OCI-LY1 (cell line): ENCODE measurements around the gene HTR2A.

Experiments
- H2AFZ ChIP-seq: fragments of 200-600 bp; sonication (generic), shearing (Covaris generic); 2 replicates; pipeline ENCODE4 v1.6.0; 2014; ENCODE audit warnings: antibody characterized with exemption, mild to moderate bottlenecking, low read length
- H3F3A ChIP-seq: fragments of 200-600 bp; sonication (generic), shearing (Covaris generic); 2 replicates; pipeline ENCODE4 v1.6.0; 2014; ENCODE audit warnings: mild to moderate bottlenecking, antibody characterized with exemption, low read length, moderate library complexity; ENCODE audit not compliant: insufficient read depth
- H3K27ac ChIP-seq: fragments of 200-600 bp; sonication (generic); 2 replicates; pipeline ENCODE4 v1.5.1; 2014; ENCODE audit warnings: low read length, mixed run types, mild to moderate bottlenecking, low read depth; ENCODE audit not compliant: poor library complexity, severe bottlenecking
- H3K27me3 ChIP-seq: fragments of 200-600 bp; sonication (generic); 2 replicates; pipeline ENCODE4 v1.6.0; 2014; ENCODE audit warnings: antibody characterized with exemption, mild to moderate bottlenecking, low read length, moderate library complexity; ENCODE audit not compliant: insufficient read depth
- H3K36me3 ChIP-seq: fragments of 200-600 bp; sonication (generic); 2 replicates; pipeline ENCODE4 v1.6.1; 2014; ENCODE audit warnings: mild to moderate bottlenecking, antibody characterized with exemption, low read length, moderate library complexity, mixed read lengths; ENCODE audit not compliant: insufficient read depth
- H3K4me1 ChIP-seq: fragments of 200-600 bp; sonication (generic); 2 replicates; pipeline ENCODE4 v1.5.1; 2014; ENCODE audit warnings: mild to moderate bottlenecking, low read length, moderate library complexity; ENCODE audit not compliant: insufficient read depth, severe bottlenecking
- H3K4me2 ChIP-seq: fragments of 200-600 bp; sonication (generic), shearing (Covaris generic); 2 replicates; pipeline ENCODE4 v1.6.1; 2014; ENCODE audit warnings: low read length
- H3K4me3 ChIP-seq: fragments of 200-600 bp; sonication (generic); 2 replicates; pipeline ENCODE4 v1.5.1; 2014; ENCODE audit warnings: low read length, low read depth, mild to moderate bottlenecking, mixed read lengths; ENCODE audit not compliant: poor library complexity, severe bottlenecking
- H3K79me2 ChIP-seq: fragments of 200-600 bp; shearing (Covaris generic); 2 replicates; pipeline ENCODE4 v1.6.1; 2016; ENCODE audit warnings: mixed run types, low read length, mixed read lengths; ENCODE audit not compliant: insufficient read depth
- H3K9ac ChIP-seq: fragments of 200-600 bp; sonication (generic), shearing (Covaris generic); 2 replicates; pipeline ENCODE4 v1.6.1; 2014; ENCODE audit warnings: mild to moderate bottlenecking, low read length, mixed read lengths
- H3K9me2 ChIP-seq: fragments of 200-600 bp; sonication (generic), shearing (Covaris generic); 2 replicates; pipeline ENCODE4 v1.6.1; 2014; ENCODE audit warnings: low read depth, mild to moderate bottlenecking, low read length, mixed read lengths
- H3K9me3 ChIP-seq: fragments of 200-600 bp; shearing (Covaris generic); 2 replicates; pipeline ENCODE4 v1.6.1; 2014; ENCODE audit warnings: low read length, mixed read lengths
- H4K20me1 ChIP-seq: fragments of 200-600 bp; sonication (generic), shearing (Covaris generic); 2 replicates; pipeline ENCODE4 v1.6.0; 2016; ENCODE audit warnings: mild to moderate bottlenecking, low read length; ENCODE audit not compliant: insufficient read depth
- CTCF ChIP-seq: fragments of 200-600 bp; sonication (generic), shearing (Covaris generic); IDR thresholded peaks from 2 replicates; pipeline ENCODE4 v1.5.1; 2017; ENCODE audit warnings: mild to moderate bottlenecking, antibody characterized with exemption, low read length, moderate library complexity, mixed read lengths
- EZH2 ChIP-seq: fragments of 200-600 bp; sonication (generic), shearing (Covaris generic); IDR thresholded peaks from 2 replicates; pipeline ENCODE4 v1.8.0; 2017; ENCODE audit warnings: borderline replicate concordance, mixed run types, mild to moderate bottlenecking, antibody characterized with exemption, low read length, moderate library complexity, mixed read lengths

The HTR2A gene

GRCh38 chr13:46885018-46885417 is 11.8 kb downstream of the HTR2A start:
- Histone ChIP-seq H3F3A (no peaks in the 10 kb centered on the region), H3K27me3 (no peaks in the 10 kb centered on the region), H3K79me2 (no peaks in the 10 kb centered on the region), H3K4me2 (no peak overlapping the region), H3K4me1 (no peaks in the 10 kb centered on the region), H3K27ac (no peak overlapping the region), H3K9me2 (no peaks in the 10 kb centered on the region), H3K9ac (no peak overlapping the region), H4K20me1 (no peaks in the 10 kb centered on the region), H3K9me3 (no peaks in the 10 kb centered on the region), H3K36me3 (no peaks in the 10 kb centered on the region), H3K4me3 (no peak overlapping the region), H2AFZ (no peak overlapping the region)
- TF ChIP-seq EZH2 (no peak), CTCF (no peak)

- Histone ChIP-seq H3K9ac (no peak overlapping the region), H2AFZ (no peak overlapping the region), H3K4me2 (no peak overlapping the region), H3F3A (no peaks in the 10 kb centered on the region), H3K27ac (no peak overlapping the region), H3K9me3 (no peaks in the 10 kb centered on the region), H3K79me2 (no peaks in the 10 kb centered on the region), H3K4me1 (no peaks in the 10 kb centered on the region), H3K4me3 (no peak overlapping the region), H3K36me3 (no peaks in the 10 kb centered on the region), H4K20me1 (no peaks in the 10 kb centered on the region), H3K27me3 (no peaks in the 10 kb centered on the region), H3K9me2 (no peaks in the 10 kb centered on the region)
- TF ChIP-seq CTCF (no peak), EZH2 (no peak)
Observed at GRCh38 chr13:46884531-46884930, 12.3 kb downstream of the HTR2A start.

GRCh38 chr13:46881621-46882020 is 15.2 kb downstream of the HTR2A start:
- TF ChIP-seq EZH2 (no peak), CTCF (no peak)
- H3K27me3 ChIP-seq, result no peaks in the 10 kb centered on the region
- H3K79me2 ChIP-seq, result no peaks in the 10 kb centered on the region
- no peak overlapping the region for H3K9ac ChIP-seq
- no peaks in the 10 kb centered on the region for H3F3A ChIP-seq
- H3K4me3 ChIP-seq, result no peak overlapping the region
- H2AFZ ChIP-seq, result no peak overlapping the region
- no peak overlapping the region for H3K27ac ChIP-seq
- no peaks in the 10 kb centered on the region for H3K36me3 ChIP-seq
- no peaks in the 10 kb centered on the region for H4K20me1 ChIP-seq
- no peak overlapping the region for H3K4me2 ChIP-seq
- H3K9me3 ChIP-seq, result no peaks in the 10 kb centered on the region
- H3K9me2 ChIP-seq, result no peaks in the 10 kb centered on the region
- no peaks in the 10 kb centered on the region for H3K4me1 ChIP-seq
